Medulla oblongata (tissue), 1 donor: ENCODE results near the gene HMGN4.
"Not testable (repeated sequence)": the region's sequence is repeated elsewhere in the genome, so short reads cannot be mapped to it uniquely, and the experiment has no call there.

Source experiments
- DNase-seq: peaks from one replicate; pipeline ENCODE4 v3.0.0-alpha.2; 2015; ENCODE audit errors: extremely low spot score

HMGN4 gene

DNA sequence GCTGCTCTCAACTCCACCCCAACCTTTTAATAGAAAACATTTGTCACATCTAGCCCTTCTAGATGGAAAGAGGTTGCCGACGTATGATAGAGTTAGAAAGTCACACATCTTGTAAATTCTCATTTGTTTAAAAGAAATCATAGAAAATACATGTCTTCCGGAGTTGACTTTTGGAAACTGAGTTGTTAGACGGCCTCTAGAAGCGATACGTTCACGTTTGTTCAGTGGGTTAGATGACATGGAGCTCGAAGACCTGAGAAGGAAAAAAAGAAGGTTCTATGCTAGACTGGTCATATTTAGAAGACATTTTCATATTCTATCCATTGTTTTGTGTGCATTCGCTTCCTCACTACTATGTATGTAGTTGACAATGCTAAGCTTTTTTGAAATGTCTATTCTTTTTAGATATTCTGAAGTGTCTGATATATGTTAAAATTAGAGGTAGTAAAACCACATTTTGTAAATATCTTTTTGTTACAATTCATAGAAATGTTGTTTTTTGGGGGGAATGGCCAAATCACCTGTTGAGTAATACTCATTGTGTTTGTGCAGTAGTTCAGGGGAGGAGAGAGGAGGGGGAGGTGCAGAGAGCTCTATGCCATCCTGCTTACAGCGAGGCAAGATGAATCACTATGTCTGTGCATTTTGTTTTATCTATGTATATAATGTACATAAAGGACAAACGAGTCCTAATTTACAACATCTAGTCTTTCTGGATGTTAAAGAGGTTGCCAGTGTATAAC is 15.5 kb upstream of the HMGN4 start:
- DNase-seq, result not testable (repeated sequence)

DNA sequence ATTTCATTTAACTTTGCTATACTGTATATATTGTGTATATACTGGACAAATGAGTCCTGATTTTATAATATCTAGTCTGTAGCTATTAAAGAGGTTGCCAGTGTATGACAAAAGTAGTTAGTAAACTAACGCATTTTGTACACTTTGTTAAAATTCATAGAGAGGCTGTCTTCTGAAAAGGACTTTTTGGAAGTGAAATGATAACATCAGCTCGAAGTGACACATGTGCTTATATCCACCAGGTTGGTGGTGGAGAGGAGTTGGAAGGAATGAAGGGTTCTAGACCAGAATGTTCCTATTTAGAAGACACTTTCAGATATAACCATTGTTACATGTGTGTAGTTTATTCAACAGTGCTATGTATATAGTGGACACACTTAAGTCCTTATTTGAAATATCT is 13.9 kb upstream of the HMGN4 start:
- DNase-seq, result not testable (repeated sequence)

DNA sequence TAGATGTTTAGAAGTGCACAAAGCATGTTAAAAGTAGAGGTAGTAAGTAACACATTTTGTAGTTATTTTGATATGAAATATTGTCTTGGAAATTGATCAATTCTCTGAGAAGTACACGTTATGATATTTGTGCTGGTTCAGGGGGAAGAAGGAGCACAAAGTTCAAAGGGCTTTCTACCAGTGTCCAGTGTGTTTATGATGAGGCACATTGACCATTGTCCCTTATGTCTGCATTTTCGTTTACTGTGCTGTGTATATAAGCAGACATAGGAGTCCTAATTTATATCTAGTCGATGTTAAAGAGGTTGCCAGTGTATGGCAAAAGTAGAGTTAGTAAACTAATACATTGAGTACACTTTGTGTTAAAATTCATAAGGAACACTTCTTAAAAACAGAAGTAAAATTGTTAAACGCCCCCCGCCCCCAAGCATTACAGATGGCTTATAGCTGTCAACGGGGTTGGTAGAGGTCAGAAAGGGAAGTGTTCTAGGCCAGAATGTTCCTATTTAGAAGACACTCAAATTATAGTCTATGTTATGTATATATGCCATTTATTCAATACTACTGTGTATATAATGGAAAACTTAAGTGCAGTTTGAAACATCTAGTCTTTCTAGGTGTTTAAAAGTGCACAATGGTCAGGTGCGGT is 13.3 kb upstream of the HMGN4 start:
- DNase-seq, result no peak

- no peak for DNase-seq
Observed at GRCh38 chr6:26525838-26526237, 12.3 kb upstream of the HMGN4 start.

GRCh38 chr6:26526928-26527327 is 11.2 kb upstream of the HMGN4 start:
- DNase-seq, result no peak

- no peak for DNase-seq
Observed at GRCh38 chr6:26530203-26530602, 8.0 kb upstream of the HMGN4 start.

- no peak for DNase-seq
Observed at GRCh38 chr6:26531897-26532296, 6.3 kb upstream of the HMGN4 start.

DNA sequence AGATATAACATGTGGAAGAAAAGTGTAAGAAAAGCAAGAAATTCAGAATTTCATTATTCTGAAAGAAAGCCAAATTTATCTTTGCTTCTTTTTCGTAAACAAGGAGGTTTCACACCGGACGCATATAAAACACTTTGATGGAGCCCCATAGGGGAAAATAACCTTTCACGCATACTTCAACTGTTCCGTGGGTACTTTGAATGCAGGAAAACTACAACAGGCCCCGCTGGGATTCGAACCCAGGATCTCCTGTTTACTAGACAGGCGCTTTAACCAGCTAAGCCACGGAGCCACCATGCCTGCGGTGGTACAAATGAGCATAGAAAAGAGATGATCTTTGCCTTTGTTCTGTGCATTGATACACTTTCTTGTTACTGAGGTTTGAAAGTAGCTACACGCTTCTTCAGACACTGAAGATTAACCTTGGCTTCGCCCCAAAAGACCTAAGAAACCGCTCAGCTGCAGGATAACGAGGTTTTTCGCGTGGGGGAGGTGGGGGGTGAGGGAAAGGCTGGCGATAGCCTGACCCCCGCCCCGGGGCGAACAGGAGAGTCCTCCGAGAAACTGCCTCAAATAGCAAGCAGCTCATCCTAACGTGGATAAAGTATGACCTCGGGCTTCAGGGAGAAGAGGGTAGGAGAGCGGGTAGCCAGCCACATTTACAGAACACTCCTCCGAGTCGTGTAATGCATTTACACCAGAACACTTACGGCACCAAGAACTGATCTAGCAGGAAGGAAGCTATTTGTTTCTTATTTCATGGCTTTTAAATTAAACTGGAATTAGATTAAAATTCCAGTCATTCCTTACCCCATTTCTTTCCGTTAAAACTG is 5.3 kb upstream of the HMGN4 start:
- DNase-seq, result peak; percentile 96

- no peak for DNase-seq
Observed at GRCh38 chr6:26533532-26533931, 4.6 kb upstream of the HMGN4 start.

DNA sequence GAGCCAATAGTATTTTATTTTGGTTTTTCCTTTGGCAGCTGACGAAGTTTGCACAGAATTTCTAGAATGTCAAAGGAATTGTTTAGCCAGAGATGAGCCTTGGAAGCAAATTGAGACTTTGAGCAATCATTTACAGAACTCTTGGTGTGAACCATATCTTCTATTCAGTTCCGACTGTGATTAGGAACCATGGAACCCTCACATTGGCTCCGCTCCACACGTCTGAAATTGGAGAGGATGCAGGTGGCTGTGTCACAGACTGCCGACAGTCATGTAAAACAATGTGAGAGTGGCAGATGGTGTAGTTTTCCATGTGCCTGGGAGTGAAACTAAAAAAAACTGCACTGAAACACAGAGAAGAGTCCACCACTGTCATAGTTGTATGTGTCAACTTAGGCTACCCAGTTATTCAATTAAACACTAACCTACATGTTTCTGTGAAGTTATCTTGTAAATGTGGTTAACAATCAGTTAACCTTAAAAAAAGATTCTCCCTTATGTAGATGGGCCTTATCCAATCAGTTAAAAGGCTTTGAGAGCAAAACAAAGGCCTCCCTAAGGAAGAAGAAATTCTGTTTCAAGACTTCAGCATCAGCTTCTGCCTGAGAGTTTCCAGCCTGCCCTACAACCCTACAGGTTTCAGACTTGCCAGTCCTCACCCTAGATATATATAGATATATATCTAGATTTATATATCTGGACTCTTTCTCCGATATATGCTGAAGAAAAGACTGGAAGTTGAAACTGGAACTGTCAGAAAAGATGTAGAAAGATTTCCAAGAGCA is 3.3 kb upstream of the HMGN4 start:
- DNase-seq, result no peak

DNA sequence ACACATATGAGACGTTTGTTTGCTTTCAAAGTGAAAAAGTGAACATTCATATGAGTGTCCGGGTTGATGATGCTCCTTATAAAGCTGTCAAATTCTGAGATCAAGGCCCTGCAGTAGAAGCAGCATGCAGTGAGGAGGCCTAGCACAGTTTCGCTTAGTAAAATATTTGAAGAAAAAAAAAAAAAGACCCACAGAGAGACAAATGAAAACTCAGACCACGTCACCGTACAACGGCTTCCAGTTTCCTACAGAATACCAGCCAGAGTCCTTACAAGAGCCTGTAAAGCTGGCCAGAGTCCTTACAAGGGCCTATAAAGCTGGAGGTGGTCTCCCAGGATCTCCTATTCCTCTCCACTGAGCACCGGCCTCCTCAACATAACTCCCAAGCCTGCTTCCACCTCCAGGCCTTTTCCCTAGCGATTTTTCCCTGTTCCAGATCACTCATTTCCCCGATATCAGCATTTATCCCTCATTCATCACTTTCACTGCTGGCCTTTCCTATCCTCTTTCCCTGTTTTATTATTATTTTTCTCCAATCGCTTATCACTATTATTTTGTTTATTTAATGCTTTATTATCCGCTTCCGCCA is 1.5 kb upstream of the HMGN4 start:
- peak; percentile 54 for DNase-seq

DNA sequence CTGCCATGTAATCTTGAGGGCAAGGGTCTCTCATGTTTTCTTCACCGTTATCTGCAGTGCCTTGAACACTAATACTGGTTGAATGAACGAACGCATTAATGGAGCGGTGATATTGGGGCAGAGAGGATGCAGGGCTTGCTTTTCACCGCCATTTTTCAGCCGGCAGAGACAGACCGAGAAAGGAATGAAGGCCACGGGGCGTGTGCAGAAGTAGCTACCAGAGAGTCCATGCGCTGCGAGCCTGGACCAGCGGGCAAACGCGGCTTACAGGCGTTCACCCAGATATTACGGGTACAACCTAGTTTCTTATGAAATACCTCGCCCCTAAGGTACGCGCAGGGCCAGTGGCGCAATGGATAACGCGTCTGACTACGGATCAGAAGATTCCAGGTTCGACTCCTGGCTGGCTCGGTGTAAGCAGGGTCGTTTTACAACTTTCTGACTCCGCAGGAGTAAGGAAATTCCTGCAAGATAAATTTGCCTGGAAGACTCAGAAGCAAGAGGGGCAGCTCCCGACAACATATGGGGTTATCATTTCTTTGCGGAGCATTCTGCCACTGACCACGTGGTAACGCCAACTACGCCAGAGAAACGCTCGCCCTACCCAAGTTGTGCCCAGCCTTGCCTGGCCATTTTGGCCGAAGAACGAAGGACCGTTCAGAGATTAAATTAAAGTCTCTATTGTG is 863 bp upstream of the HMGN4 start:
- peak; percentile 94 for DNase-seq

DNA sequence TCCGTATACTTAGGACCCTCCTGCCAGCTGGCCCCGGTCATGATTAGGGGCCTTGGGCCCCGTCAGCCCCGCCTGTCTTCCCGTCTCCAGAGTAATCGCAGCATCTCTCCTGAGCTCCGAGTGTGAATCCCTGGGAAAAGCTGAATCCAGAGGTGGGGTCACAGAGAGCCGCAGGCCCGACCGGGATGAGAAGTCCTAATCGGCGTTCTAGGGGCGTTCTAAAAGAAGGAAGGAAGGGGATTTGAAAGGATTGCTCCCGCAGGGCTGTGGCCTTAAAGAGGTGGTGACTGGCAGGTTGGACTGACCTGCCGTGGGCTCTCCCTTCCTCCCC is 371 bp downstream of the HMGN4 start:
- DNase-seq, result no peak

- DNase-seq, result no peak
Observed at GRCh38 chr6:26539071-26539615, 977 bp downstream of the HMGN4 start.

GRCh38 chr6:26541579-26541978 is 3.4 kb downstream of the HMGN4 start:
- no peak for DNase-seq

DNA sequence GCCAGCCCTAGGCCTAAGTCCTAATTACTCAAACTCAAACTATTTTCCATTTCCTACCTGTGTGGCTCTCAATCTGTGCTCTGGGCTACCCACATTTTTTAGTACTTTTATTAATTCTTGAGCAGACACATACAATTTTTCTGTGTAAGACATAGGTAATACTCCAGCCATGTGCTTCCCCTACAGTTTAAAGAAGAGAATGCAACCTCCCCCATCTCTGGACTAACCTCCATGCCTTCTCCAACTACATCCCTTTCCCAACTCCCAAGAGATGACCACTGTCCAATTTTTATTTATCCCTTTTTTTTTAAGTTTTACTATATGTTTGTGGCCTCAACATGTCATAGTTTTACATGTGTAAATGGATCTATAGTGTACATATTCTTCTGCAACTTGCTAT is 5.8 kb downstream of the HMGN4 start:
- no peak for DNase-seq

- no peak for DNase-seq
Observed at GRCh38 chr6:26544473-26544872, 6.3 kb downstream of the HMGN4 start.

DNA sequence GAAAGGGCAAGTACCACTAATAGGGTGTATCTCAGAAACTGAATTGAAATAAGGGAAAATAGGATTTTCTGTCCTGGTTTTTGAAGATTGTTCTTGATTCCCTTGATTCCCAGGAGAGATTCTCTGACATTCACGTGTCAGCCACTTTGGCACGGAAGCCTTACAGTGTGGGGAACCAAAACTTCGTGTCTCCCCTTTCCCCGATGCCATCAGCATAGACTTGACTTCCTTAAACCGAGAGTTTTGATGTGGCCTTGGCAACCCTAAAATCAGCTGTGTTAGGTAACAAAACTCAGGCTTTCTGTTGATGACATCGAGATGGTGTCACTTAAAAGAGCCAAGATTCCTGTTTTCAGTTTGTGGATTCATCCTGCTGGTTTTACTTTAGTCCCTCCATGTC is 7.5 kb downstream of the HMGN4 start:
- peak; percentile 53 for DNase-seq

GRCh38 chr6:26547363-26547762 is 9.2 kb downstream of the HMGN4 start:
- DNase-seq, result not testable (repeated sequence)

- peak; percentile 32 for DNase-seq
Observed at GRCh38 chr6:26550250-26550993, 12.3 kb downstream of the HMGN4 start.
